ENCODE results near the gene GMPPA.

- no peak for TF ChIP-seq MAX (IDR thresholded peaks at IDR 0.05; ENCODE audit: low read depth, low read length)
- no peak for TF ChIP-seq MYC (IDR thresholded peaks at IDR 0.05; ENCODE audit: low read depth, low read length)
Measured at GRCh38 chr2:219533930-219534661, 35.4 kb downstream of the GMPPA start.
